GM18868 (cell line): ENCODE results near the gene HDGF.

Experiments used
- ATAC-seq: cut with Tn5 transposase; IDR thresholded peaks from one replicate; pipeline ENCODE4 v1.9.1; 2021; ENCODE audit warnings: mild to moderate bottlenecking, moderate library complexity; ENCODE audit not compliant: unreplicated experiment

Gene HDGF

GRCh38 chr1:156703336-156703735 lies 48.1 kb downstream of the HDGF start:
- ATAC-seq: no peak

- ATAC-seq: no peak
Measured at GRCh38 chr1:156700736-156701531, 50.5 kb downstream of the HDGF start.

- ATAC-seq: no peak
Measured at GRCh38 chr1:156698995-156699394, 52.5 kb downstream of the HDGF start.

- no peak for ATAC-seq
Measured at GRCh38 chr1:156697481-156697880, 54.0 kb downstream of the HDGF start.

- no peak for ATAC-seq
Measured at GRCh38 chr1:156696755-156697154, 54.7 kb downstream of the HDGF start.

GRCh38 chr1:156694690-156694962 lies 56.8 kb downstream of the HDGF start:
- ATAC-seq: no peak

GRCh38 chr1:156693848-156694689 lies 57.4 kb downstream of the HDGF start:
- ATAC-seq: no peak

GRCh38 chr1:156692925-156693847 lies 58.3 kb downstream of the HDGF start:
- no peak for ATAC-seq

- ATAC-seq: no peak
Measured at GRCh38 chr1:156692441-156692924, 59.0 kb downstream of the HDGF start.
